NCI-H2107 (cell line): ENCODE results near the gene MYL12A.
"Not testable (repeated sequence)": the region's sequence is repeated elsewhere in the genome, so short reads cannot be mapped to it uniquely, and the experiment has no call there.

Experiments
- DNase-seq: peaks from one replicate; lab custom pipeline; 2025; lab: John Stamatoyannopoulos, UW

Gene MYL12A

DNA sequence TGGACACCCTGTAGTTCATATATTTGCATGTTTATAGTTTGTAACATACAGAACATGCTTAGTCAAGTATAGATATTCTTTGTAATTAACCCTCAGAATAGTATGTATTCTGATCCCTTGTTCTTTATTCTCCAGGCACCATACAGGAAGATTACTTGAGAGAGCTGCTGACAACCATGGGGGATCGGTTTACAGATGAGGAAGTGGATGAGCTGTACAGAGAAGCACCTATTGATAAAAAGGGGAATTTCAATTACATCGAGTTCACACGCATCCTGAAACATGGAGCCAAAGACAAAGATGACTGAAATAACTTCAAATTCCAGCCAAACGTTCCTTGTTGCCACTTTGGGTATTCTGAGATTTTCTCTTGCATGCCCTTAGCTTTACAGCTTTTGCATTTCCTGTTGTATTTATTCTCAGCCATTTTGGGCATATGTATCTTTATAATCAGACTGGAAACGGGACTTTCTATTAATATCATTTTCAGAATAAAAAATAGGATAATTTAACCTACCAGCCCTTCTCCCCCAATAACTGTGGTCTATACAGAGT is 8.1 kb downstream of the MYL12A start:
- no peak for DNase-seq

DNA sequence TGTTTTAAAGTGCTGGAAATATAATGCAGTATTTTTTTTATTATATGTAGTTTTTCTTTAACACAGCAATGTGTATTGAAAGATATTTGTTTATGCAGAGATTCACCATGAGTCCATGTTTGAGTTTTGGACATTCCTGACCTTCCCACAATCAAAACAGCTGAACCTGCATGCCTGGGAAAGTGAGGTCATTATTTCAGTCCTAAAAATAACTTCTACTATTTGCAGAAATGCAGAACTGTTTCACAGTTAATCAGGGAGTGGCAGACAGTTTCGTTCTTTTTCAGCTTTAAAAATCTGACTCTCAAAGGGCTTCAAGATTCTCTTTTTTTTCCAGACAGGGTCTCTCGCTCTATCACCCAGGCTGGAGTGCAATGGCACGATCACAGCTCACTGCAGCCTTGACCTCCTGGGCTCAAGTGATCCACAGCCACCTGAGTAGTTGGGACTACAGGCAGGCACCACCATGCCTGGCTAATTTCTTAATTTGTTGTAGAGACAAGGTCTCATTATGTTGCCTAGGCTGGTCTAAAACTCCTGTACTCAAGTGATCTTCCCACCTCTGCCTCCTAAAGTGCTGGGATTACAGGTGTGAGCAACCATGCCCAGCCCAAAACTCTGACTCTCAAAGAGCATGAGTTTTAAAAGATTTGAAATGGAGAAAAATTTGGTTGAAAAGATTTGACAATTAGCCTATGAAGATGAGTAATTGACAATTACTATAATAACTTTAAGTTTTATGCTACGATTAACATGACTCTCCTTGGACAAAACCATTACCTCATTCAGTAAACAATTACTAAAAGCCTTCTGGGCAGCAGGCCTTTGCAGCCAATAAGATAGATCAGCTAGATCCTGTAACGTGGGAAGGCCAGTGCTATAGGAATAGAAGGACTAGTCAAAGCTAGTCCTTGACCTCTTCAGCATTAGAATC is 9.4 kb downstream of the MYL12A start:
- DNase-seq = no peak

DNA sequence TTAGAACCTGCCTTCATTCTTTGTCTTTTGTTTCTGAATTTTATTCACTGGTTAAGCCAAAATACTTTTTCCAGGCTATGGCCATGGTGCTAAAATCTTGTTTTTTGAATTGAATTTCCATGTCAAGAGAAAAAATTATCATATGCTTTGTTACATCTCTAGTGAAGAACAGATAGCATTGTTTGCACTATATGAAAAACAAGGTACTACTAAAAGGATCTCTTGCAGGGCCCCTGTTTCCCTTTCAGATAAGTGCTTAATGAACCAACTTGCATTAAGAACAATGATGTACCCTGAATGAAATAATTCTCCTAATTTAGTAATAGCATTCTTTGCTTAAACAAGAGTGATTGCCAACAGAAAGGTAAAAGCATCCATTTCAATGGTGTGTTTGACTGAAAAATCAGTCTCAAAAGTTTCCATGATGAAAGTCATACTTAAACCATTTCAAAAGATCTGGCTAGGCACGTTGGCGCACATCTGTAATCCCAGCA is 10.1 kb downstream of the MYL12A start:
- DNase-seq = no peak

DNA sequence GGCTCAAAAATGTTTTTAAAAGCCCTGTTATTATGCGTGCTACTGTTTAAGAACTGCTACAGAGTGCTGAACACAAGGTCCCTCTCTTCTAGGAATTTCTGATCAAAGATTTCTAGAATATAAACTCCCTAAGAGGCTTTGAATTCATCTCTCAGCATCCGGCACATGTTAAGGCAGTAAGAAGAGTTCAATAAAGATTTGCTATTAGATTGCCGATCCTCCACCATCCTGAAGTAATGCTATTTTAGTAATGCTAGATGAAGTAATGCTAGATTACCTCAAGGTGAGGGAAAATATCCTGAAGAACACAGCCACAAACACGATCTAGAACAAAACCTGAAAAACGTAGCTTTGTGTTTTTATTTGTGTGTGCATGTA is 13.4 kb downstream of the MYL12A start:
- DNase-seq = no peak

- DNase-seq = no peak
Measured at GRCh38 chr18:3261373-3262233, 14.0 kb downstream of the MYL12A start, which contains the start of gene MYL12B. Gene MYL12B (plus strand): TSS chr18:3262133. CDS start chr18:3272899, 10,766 bp downstream.

DNA sequence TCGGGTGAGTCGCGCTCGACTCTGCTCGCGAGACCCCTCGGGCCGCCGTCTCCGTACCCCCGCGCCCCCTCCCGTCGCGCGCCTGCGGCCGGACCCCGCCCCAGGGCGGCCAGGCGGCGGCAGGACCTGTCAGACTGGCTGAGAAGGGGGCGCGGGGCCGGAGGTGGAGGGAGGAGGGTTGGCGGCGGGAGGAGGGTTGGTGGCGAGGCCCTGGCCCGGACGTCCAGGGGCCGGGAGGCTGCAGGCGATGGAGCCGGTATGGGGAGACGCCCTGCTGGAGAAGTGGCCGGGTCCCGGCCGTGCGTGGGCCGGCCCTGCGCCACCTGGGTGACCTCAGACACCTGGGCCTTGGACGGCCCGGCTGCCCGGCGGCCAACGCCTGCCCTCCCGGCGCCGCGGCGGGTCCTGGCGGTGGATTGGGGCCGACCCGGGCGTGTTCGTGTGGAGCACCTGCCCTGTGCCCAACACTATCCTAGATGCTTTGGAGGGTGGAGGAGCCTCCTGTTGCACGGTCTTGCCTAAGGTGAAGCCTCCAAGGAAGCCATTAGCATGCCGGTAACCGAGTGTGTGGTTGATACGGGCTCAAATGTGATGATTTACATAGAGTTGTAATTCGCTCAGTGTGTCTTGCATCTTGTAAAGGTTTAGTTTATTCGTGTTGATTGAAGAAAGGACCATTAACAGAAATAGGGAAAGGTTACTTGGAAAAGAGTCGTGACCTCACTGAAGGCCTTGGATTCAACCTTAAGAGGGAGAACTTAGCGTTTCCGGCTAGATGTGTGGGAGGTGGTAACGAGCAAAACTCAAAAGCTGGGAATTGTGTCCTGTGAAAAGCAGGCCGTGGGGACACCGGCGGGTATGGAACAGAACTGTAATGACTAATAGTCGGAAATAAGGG is 14.9 kb downstream of the MYL12A start:
- DNase-seq = no peak

GRCh38 chr18:3263132-3263700 is 15.6 kb downstream of the MYL12A start:
- DNase-seq = no peak

DNA sequence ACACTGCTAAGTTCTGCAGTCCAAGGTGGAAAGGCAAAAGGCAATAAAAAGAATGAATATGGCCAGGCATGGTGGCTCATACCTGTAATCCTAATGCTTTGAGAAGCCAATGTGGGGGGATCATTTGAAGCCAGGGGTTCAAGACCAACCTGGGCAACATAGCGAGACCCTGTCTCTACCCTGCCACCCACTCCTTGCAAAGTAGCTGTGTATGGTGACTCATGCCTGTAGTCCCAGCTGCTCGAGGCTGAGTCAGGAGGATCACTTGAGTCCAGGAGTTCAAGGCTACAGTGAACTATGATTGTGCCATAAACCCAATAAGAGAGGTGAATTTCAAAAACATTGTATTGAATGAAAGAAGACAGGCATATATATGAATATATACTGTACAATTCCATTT is 16.8 kb downstream of the MYL12A start:
- no peak for DNase-seq

GRCh38 chr18:3265564-3266033 is 18.0 kb downstream of the MYL12A start:
- DNase-seq = no peak

- DNase-seq = no peak
Measured at GRCh38 chr18:3266062-3266608, 18.5 kb downstream of the MYL12A start.

- DNase-seq = no peak
Measured at GRCh38 chr18:3268306-3268705, 20.7 kb downstream of the MYL12A start.

GRCh38 chr18:3269241-3269913 is 21.8 kb downstream of the MYL12A start:
- DNase-seq = no peak

DNA sequence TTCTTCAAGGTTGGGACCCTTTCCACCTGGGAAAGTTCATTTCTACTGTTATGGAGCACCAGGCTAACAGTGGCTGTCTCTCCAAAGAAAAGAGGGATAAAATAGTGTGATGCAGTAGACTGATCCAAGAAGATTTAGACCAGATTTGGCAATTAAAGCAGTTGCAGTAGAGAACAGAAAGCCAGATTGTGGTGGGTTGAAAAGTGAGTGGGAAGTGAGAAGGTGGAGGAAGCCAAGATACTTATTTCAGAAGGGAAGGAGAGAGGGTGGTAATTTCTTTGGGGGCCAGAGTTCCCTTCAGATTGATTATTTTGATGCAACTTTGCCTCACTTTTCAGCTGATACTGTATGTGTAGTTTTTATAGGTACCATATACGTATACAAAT is 22.3 kb downstream of the MYL12A start:
- no peak for DNase-seq

GRCh38 chr18:3273042-3273441 is 25.4 kb downstream of the MYL12A start:
- no peak for DNase-seq

DNA sequence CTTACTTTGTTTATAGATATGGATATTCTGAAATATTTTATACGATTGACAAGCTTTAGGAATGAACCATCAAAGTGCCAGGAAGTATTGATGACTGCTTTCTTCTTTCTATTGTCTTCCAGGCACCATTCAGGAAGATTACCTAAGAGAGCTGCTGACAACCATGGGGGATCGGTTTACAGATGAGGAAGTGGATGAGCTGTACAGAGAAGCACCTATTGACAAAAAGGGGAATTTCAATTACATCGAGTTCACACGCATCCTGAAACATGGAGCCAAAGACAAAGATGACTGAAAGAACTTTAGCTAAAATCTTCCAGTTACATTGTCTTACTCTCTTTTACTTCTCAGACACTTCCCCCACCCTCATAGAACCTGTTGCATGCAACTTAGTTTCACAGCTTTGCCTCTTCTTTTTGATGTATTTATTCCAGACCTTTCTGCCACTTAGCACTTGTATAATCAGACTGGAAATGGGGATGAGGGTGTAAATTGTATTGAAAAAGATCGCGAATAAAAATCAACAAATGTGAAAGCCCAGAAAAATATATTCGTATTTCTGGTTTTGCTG is 30.1 kb downstream of the MYL12A start:
- not testable (repeated sequence) for DNase-seq

GRCh38 chr18:3279201-3280185 is 31.9 kb downstream of the MYL12A start:
- DNase-seq = no peak

- DNase-seq = no peak
Measured at GRCh38 chr18:3281456-3282400, 34.1 kb downstream of the MYL12A start.
